Neutrophil (primary cell): Measurements from ENCODE around the gene UCN.

Experiments used
- H3K27ac ChIP-seq: fragments of 200-600 bp; sonication (generic); 2 replicates; pipeline ENCODE4 v1.5.1; 2016; ENCODE audit warnings: mild to moderate bottlenecking, moderate library complexity
- H3K27me3 ChIP-seq: fragments of 200-600 bp; sonication (generic); 2 replicates; pipeline ENCODE4 v1.6.0; 2016; ENCODE audit warnings: mild to moderate bottlenecking
- H3K36me3 ChIP-seq: fragments of 200-600 bp; sonication (generic); 2 replicates; pipeline ENCODE4 v1.5.1; 2017
- H3K4me1 ChIP-seq, 2 experiments: fragments of 200-600 bp in 1 of 2; sonication (generic) in 1 of 2; 1 replicate in 1 of 2; 2 replicates in 1 of 2; pipeline versions ENCODE4 v1.5.1 to v1.6.1; 2013 to 2016; ENCODE audit warnings: low read depth in 1 of 2, low read length in 1 of 2, mild to moderate bottlenecking in 1 of 2, moderate library complexity in 1 of 2; ENCODE audit not compliant: control insufficient read depth in 1 of 2, insufficient read depth in 1 of 2
- H3K4me3 ChIP-seq, 2 experiments: fragments of 200-600 bp in 1 of 2; sonication (generic) in 1 of 2; 1 replicate in 1 of 2; 2 replicates in 1 of 2; pipeline ENCODE4 v1.5.1; 2013 to 2016; ENCODE audit warnings: low read depth in 1 of 2, low read length in 1 of 2, mild to moderate bottlenecking in 1 of 2, moderate library complexity in 1 of 2
- H3K9me3 ChIP-seq: fragments of 200-600 bp; sonication (generic); 2 replicates; pipeline ENCODE4 v1.5.1; 2016
- CTCF ChIP-seq: fragments of 200-600 bp; sonication (generic); IDR thresholded peaks from 2 replicates; pipeline ENCODE4 v1.5.1; 2016; ENCODE audit warnings: antibody characterized with exemption

UCN gene

GRCh38 chr2:27316655-27317412 is 8.6 kb upstream of the UCN start:
- no peaks in the 10 kb centered on the region for H3K27me3 ChIP-seq
- no peaks in the 10 kb centered on the region for H3K9me3 ChIP-seq
- H3K27ac ChIP-seq, result no peak overlapping the region
- H3K36me3 ChIP-seq, result peaks cover 14% of the 10 kb centered on the region
- no peak overlapping the region for H3K4me3 ChIP-seq
- H3K4me1 ChIP-seq, result no peaks in the 10 kb centered on the region
- TF ChIP-seq CTCF, result no peak

GRCh38 chr2:27315122-27315521 is 6.9 kb upstream of the UCN start:
- Histone ChIP-seq H3K27me3 (no peaks in the 10 kb centered on the region), H3K36me3 (peaks cover 23% of the 10 kb centered on the region), H3K4me1 (no peaks in the 10 kb centered on the region), H3K27ac (no peak overlapping the region), H3K4me3 (no peak overlapping the region), H3K9me3 (no peaks in the 10 kb centered on the region)
- no peak for TF ChIP-seq CTCF

- H3K4me1 ChIP-seq, result no peaks in the 10 kb centered on the region
- no peak for TF ChIP-seq CTCF
- no peak overlapping the region for H3K4me3 ChIP-seq
- peaks cover 27% of the 10 kb centered on the region for H3K36me3 ChIP-seq
- no peak overlapping the region for H3K27ac ChIP-seq
- no peaks in the 10 kb centered on the region for H3K27me3 ChIP-seq
- H3K9me3 ChIP-seq, result no peaks in the 10 kb centered on the region
Observed at GRCh38 chr2:27314709-27315108, 6.5 kb upstream of the UCN start.

GRCh38 chr2:27313882-27314645 is 5.8 kb upstream of the UCN start:
- no peaks in the 10 kb centered on the region for H3K4me1 ChIP-seq
- no peak for TF ChIP-seq CTCF

GRCh38 chr2:27312152-27312551 is 3.9 kb upstream of the UCN start:
- no peak overlapping the region for H3K4me3 ChIP-seq
- peaks cover 18% of the 10 kb centered on the region for H3K27me3 ChIP-seq
- H3K4me1 ChIP-seq, result no peaks in the 10 kb centered on the region
- no peaks in the 10 kb centered on the region for H3K9me3 ChIP-seq
- TF ChIP-seq CTCF, result no peak
- peaks cover 44% of the 10 kb centered on the region for H3K36me3 ChIP-seq
- no peak overlapping the region for H3K27ac ChIP-seq

More at GRCh38 chr2:27313882-27314645, 5.8 kb upstream of the UCN start:
- no peak overlapping the region for H3K27ac ChIP-seq
- peaks cover 31% of the 10 kb centered on the region for H3K36me3 ChIP-seq
- H3K4me3 ChIP-seq, result no peak overlapping the region
- H3K27me3 ChIP-seq, result no peaks in the 10 kb centered on the region
- no peaks in the 10 kb centered on the region for H3K9me3 ChIP-seq
